HG02642 (cell line): Measurements from ENCODE around the gene COG5.

Source experiments
- ATAC-seq: cut with Tn5 transposase; IDR thresholded peaks from one replicate; pipeline ENCODE4 v1.9.1; 2021; ENCODE audit warnings: mild to moderate bottlenecking; ENCODE audit not compliant: unreplicated experiment, poor library complexity

COG5 gene

DNA sequence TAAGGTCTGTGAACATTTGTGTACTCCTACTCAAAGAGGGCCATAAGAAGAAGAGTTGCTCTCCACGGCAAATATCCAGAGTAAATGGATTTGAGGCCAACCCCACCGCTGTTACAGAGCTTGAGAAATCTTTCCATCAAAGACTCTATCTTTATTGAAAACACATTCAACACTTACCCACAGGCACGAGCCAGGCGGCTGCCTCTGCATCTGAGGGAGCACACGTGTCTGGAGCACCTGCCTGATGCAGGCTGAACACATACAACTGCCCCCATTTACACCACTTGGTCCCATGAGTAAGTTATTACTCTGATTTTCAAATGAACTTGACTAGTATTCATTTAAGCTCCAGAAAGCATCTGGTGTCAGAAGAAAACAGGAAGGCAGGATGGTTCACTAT is 356.3 kb downstream of the COG5 start:
- ATAC-seq = no peak

DNA sequence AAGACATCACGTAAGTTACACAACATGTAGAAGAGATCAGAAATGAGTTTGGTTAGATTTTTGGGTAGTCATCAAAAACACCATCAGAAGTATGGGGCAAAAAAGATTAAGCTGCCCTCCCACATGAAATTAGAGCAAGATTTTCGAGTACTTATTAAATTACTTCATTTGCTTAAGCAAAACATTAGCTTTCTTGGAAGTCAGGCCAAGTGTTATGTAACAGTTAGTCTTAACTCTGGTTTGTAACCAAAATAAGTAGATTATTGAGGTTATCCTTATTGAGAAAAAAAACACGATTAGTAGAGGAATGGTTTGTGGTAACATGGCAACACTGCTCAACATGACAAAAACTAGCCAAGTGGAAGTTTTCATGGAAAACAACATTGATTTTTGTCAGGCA is 357.0 kb downstream of the COG5 start:
- ATAC-seq = no peak

DNA sequence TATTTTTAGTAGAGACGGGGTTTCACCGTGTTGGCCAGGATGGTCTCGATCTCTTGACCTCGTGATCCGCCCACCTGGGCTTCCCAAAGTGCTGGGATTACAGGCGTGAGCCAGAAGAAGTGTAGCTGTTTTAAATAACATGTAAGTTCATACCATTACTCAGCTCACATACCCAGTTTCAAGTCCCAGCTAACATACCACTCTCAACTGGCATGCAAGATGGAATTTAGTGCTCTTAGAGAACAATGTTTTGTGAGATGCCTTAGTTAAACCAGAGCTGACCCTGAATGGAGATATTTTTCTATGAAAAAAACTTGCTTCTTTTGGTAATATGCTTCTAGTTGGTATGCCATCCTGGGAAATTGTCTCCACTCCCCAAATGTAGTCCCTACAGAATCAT is 357.6 kb downstream of the COG5 start:
- ATAC-seq = no peak

DNA sequence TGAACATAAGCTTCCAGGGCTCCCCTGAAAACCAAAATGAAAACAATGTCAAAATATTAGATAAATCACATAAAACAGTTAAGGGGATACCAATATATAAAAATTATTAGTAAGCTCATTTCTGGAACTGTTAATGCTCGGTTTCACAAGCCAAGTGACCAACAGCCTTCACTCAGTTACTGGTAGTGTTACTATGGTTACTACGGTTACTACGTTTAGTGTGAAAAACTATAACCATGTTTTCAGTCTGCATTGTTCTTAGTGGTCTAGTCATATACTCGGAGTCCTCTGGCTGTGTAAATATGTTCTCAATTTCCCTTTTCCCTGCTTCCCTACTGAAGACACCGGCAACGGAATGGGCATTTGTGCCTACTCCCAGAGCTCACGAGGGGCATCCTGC is 360.1 kb downstream of the COG5 start:
- no peak for ATAC-seq

DNA sequence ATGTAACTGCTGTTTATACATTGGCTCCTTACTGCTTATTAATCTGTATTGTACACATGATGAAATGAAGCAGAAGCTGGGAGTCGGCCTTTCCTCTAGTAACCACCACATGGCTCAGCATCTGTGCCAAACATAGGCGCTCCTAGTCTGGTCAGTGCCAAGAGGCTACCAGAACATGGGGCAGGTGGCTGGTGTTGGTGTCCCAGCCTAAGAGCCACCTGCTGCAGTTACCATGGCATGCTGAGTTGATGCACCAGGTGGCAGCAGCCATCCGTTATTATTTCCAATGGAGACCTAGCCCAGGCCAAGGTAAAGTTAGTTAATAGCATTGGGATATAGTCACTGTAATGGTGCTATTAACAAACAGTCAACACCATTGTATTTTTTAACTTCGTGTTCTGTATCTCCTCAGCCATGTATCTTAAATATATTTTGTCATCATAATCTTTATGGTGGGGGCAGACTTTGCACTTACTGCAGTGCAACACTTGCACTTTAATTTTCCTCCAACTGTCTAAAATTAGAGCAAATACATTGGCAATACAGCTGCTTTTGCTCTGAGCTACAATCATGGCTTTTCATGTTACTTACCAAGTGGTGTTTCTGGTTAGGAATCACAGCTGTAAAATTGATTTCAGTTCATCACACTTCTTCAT is 361.8 kb downstream of the COG5 start:
- no peak for ATAC-seq

DNA sequence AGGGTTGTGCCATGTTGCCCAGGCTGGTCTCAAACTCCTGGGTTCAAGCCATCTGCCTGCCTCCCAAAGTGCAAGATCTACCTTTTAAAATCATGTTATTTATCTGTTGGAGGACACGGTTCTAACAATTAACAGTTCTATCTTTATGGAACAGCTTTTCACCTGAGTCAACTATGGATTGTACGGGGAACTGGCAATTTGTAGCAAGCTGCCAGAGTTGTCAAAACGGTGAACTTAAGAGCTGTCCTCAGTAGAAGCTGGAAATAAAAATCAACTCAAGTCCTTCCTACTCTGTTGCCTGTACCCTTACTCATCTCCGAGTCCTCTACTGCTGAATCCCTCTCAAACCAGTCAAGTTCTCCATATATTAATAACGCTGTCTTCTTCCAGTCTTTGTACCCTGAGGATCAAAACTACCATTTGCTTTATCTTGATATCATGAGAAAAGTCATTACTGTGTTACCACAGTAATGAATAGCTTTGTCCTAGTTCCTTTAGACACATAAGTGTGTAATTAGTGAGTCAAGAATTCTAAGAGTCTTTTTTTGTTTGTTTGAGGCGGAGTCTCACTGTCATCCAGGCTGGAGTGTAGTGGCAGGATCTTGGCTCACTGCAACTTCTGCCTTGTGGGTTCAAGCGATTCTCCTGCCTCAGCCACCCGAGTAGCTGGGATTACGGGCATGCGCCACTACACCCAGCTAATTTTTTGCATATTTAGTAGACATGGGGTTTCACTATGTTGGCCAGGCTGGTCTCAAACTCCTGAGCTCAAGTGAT is 366.7 kb downstream of the COG5 start:
- ATAC-seq = no peak

DNA sequence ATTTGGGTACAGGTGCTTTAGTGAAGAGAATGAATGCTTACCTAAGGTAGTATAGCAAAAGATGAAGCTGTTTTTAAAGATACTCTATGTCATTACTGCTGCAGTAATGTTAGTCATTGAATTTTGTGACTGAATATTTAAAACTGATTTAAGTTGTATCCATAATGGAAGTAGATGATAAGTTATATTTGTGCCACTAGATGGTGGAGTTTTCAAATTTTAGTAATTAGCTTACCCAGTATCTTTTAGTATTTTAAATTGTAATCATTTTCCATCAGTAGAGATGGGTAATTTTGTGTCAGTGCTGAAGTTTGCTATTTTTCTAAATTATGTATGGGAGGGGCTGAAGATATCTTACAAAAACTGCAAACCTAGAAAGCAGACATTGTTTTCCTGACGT is 369.7 kb downstream of the COG5 start:
- ATAC-seq = no peak

DNA sequence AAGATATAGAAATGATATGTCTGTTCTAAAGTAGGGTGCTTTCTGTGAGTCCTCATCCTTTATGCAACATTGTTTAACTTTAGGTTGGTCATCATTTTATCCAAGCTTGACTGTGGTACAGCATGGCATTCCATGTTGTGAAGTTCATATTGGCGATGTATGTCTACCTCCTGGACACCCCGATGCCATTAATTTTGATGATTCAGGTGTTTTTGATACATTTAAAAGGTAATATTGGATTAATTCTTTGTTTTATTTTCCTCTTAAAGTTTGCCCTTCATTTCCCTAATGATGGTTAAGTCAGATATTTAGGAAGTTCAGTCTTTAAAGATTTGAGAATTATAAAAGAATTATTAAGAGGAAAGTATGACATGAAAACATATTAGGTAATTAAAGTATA is 373.6 kb downstream of the COG5 start:
- ATAC-seq = no peak

DNA sequence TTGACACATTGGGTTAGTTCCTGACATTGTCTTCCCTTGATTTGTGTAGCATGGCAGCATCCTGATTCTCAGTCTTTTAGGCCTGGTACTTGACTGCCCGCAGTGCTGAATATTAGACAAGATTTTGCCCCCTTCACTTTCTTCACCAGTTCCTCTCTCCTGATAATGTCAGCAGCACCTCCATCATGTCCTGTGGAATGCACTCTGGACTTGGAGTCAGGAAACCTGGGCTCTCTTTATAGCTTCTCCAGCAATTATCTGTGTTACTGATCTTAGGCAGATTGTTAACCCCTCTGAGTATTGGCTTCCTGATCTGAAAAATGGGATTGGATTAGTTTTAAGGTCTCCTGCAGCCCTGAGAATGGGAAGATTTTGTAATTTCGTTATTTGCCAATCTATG is 375.9 kb downstream of the COG5 start:
- no peak for ATAC-seq

DNA sequence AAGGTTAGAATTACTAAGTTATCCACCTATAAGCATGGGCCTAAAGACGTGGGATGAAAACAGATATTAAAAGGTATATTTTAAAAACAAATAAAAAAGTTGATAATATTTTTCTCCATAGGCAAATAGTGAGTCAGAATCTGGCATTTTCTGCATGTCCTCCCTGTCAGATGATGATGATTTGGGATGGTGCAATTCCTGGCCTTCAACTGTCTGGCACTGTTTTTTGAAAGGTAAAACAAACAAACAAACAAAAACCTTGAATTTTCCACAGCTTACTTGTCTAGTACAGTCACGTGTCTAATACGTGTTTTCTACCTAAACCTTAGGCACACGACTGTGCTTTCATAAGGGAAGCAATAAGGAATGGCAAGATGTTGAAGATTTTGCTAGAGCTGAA is 377.5 kb downstream of the COG5 start:
- ATAC-seq = no peak

DNA sequence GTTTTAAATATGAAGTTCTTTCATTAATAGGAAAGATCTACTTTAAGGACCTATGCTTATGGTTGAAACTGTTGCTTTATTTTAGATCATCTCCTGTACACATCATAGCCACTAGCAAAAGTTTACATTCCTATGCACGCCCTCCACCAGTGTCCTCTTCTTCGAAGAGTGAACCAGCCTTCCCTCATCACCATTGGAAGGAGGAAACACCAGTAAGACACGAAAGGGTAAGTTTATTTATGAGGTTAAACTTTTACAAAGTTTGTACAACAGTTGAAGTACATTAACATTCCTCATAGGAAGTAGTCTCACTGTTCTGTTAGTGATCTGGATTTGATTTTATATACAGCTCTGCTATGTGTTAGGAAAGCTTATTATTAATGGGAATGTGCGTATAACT is 378.0 kb downstream of the COG5 start:
- no peak for ATAC-seq

DNA sequence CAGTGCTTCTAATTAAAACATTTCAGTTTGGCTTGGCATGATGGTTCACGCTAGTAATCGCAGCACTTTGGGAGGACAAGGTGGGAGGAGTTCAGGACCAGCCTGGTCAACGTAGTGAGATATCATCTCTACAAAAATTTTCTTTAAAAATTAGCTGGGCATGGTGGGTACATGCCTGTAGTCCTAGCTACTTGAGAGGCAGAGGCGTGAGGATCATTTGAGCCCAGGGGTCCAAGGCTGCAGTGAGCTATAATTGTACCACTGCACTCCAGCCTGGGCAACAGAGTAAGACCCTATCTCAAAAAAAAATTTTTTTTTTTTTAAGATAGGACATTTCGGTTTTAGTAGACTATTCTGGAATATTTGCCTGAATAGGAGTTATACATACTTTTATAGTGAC is 382.5 kb downstream of the COG5 start:
- no peak for ATAC-seq

DNA sequence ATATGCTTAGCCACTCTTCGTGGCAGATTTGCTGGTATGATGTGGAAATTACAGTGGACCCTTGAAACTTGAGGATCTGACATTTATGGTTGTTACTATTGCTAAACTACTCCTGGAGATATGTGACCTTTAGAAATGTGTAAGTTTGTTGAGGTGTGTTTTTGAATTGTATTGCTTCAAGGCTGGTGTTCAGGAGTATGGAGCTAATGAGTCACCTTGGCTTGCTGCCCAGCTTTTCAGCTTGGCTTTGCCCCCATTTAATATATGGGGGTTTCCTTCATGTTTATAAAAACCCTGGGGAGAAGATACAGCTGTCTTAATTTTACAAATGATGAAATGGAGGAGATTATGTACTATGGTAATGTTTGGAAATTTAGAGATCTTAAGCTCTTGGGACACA is 383.3 kb downstream of the COG5 start:
- no peak for ATAC-seq

DNA sequence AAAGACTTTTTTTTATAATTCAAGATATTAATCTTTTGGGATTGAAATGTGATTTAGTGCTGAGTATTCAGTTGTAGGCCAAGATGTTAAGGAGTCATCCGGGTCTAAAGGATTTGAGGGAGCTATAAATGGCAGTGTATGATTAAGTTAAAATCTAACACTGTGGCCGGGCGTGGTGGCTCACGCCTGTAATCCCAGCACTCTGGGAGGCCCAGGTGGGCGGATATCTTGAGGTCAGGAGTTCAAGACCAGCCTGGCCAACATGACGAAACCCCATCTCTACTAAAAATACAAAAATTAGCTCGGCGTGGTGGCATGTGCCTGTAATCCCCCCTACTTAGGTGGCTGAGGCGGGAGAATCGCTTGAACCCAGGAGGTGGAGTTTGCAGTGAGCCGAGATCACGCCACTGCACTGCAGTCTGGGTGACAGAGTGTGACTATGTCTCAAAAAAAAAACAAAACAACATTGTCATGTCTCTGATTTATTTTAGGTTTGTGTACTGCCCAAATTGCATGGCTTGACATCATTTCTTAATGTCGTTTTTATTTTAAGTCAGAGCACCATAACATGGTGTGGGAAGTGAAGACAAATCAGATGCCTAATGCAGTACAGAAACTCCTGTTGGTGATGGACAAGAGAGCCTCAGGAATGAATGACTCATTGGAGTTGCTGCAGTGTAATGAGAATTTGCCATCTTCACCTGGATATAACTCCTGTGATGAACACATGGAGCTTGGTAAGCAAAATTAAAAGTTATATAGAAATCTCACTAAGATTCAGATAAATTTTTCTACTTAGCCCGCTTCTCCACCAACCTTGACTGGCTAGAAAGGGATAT is 384.2 kb downstream of the COG5 start:
- no peak for ATAC-seq

DNA sequence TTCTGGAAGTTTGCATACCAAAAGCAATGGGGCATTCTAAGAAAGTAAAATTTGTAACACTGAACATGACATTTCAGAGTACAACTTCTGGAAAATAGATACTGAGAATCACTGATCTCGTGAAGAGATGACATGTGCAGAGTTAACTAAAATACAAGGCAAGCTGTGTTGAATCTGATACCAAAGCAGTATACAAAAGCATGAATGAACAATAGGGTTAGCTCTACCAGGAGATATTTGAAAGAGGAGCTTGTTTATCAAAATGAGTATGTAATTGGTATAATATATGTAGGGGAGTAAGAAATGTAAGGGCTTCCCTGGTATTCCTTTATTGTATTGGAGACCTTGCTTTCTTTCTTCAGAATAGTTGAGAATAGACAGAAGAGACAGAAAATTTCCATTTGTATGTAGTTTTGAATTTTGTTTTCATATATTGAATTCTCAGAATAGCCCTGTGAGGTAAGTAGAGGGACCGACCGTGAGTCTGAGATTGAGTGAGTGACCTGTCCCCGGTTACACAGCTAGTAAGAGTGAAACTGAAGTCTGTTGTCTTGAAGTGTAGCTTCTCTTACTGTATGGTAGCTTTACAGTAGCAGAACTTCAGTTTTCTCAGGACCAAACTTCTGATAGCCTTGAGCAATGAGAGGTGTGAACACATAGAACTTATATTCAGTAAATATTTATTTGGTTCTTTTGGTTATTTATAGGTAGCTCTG is 389.9 kb downstream of the COG5 start:
- ATAC-seq = peak; percentile 56

DNA sequence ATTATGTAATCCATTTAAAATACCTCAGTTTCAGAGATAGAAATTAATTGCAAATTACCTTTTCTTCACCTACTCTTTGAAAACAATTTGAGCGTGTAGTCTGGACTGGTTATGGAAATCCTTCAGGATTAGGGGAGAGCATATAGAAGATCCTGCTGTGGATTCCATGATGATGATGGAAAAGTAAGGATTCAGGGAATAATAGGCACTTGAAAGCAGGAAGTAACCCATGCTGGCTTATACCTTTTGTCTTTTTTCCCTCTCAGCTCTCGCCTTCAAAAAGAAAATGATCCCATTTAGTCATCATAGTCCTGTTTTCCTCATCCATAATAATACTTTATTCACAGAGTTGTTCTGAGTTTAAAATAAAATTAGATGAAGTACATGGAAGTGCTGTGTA is 390.5 kb downstream of the COG5 start:
- ATAC-seq = no peak

DNA sequence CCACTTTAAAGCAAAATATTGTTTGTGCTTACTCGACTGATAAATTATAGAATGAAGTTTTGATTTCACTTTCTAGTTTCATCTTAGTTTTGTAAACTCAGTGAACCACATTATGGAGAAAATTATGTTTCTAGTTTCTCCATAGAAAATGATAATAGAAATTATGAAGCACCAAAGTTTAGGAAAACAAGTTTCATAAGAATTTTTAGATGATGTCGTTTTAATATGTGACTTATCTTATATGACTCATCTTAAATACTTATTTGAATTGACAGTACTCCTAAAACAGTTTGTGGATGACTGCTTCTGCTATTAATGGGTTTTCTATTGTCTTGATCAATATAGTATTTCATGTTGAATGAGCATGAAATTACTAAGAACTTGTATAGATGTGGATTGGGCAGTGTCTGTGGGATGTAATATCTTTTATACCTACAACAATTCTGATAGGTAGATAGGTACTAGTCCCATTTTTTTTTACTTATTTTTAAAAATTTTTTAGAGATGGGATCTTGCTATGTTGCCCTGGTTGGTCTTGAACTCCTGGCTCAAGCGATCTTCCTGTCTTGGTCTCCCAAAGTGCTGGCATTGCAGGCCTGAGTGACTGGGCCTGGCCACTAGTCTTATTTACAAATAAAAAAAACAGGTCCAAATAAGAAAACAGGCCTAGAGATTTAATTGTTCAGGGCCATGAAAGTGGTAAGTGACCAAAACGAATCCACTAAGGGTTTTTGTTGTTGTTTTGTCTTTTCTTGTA is 391.3 kb downstream of the COG5 start:
- no peak for ATAC-seq

DNA sequence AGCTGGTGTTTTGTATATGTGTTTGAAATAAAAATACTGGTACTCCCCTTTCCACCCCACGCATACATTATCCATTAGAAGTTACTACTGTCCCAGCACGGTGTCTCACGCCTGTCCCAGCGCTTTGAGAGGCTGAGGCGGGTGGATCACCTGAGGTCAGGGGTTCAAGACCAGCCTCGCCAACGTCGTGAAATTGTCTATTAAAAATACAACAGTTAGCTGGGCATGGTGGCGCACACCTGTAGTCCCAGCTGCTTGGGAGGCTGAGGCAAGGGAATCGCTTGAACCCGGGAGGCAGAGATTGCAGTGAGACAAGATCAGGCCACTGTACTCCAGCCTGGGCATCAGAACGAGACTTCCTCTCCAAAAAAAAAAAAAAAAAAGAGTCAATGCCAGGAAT is 392.2 kb downstream of the COG5 start:
- ATAC-seq = no peak

DNA sequence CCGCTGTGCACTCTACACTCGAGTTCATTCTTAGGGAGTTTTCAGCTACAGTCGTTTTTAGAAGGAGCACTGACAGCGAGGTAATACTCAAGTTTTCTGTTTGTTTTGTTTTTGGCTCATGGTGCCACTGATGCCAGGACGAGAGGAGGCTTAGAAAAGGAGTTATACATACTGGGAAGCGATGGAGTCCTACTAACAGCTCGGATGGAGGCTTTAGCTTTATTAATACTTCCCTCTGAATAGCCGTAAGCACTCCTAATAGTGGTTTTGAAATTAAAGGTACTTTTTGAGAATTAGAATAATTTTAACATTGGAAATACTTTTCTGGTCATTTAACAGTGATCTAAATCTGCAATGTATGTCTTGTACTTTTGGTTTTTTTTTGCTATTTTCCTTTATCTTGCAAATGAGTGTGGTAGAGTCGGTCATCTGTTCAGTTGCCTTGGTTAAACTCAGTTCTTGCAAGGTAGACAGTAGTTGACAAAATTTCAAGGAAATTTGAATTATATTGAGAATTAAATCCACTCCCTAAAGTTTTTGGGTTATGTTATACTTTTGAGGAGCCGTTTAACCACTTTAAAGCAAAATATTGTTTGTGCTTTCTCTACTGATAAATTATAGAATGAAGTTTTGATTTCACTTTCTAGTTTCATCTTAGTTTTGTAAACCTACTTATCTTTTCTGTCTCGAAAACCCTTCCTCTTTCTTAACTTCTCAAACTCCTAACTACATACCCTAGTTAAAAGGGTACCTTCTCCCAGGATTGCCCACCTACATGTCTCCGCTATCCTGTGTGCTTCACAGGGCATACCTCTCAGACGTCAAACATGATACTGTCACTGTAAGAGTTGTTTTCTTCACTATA is 393.4 kb downstream of the COG5 start:
- ATAC-seq = no peak
